Natural killer cell treated with Interleukin-12 subunit alpha and Interleukin-12 subunit beta and Interleukin-15 and Interleukin-18, amount 100 ng/mL, for 72 hours (primary cell): ENCODE results near the gene DNAH11. TPM values are rescaled to one million over a fixed set of nuclear protein-coding genes. Genes with fewer than 3 reads are reported as not detected.

Source experiments
- ATAC-seq, 2 donors: fragments of 150-1000 bp; cut with Tn5 transposase in 1 of 2; sonication (Bioruptor Pico), chemical (Tn5 transposase) in 1 of 2; 2 replicates each; pipeline ENCODE4 v1.10.0; 2021
- DNase-seq: peaks from one replicate; pipeline ENCODE4 v3.0.0; 2022; ENCODE audit warnings: low spot score
- H3K27ac Mint-ChIP-seq, 2 donors: 1 replicate in 1 of 2; 2 replicates in 1 of 2; pipeline ENCODE4 v1.8.0; 2022; ENCODE audit warnings: mixed read lengths in 2 of 2, mild to moderate bottlenecking in 1 of 2, moderate library complexity in 1 of 2
- H3K27me3 Mint-ChIP-seq, 2 donors: 1 replicate in 1 of 2; 2 replicates in 1 of 2; pipeline ENCODE4 v1.8.0; 2022; ENCODE audit warnings: mixed read lengths in 2 of 2
- H3K36me3 Mint-ChIP-seq: one replicate; pipeline ENCODE4 v1.8.0; 2022; ENCODE audit warnings: mixed read lengths
- H3K4me1 Mint-ChIP-seq, 2 donors: 1 replicate in 1 of 2; 2 replicates in 1 of 2; pipeline ENCODE4 v1.8.0; 2022; ENCODE audit warnings: low read depth in 2 of 2, mixed read lengths in 2 of 2, mild to moderate bottlenecking in 1 of 2
- H3K4me3 Mint-ChIP-seq: one replicate; pipeline ENCODE4 v1.8.0; 2022; ENCODE audit warnings: mixed read lengths
- H3K9me3 Mint-ChIP-seq: 2 replicates; pipeline ENCODE4 v1.8.0; 2022; ENCODE audit warnings: mixed read lengths
- total RNA-seq, 2 donors: library from RNA; stranded (reverse); gene quantifications; one replicate each; pipeline ENCODE4 v1.2.3, GENCODE V29; 2022

DNAH11 gene
- total RNA-seq, 2 donors from 2014 or later = 0.05 to 0.45 TPM

DNA sequence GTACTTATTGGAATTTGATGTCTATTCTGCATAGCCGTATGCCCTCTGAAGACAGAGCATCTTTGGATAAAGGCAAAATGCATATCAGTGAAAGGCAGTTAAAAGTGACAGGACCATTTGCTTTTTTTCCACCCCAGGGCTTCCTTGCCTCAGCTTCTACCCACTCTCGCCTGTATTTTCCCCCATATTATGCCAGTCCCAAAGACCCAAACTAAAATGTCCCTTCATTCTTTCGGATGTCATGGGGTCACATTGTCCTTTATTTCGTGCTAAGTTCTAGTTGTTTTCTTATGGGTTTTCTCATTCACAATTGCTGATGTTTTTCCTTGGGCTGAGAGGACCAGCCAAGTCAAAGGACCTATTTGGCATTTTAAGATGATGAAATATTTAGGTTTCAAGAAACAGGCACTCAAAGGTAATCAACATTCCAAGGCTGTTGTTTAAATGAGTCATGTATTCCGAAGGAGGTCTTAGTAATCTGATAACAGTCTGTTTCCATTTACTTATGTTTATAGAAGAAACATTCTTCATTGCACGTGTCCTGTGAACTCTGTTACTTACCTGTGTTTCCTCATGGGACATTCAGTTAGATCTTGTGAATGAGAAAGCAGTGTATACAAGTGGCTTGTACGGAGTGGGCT is 74.1 kb downstream of the DNAH11 start:
- Mint-ChIP-seq H3K36me3 (no peaks in the 10 kb centered on the region), H3K4me3 (no peak overlapping the region), H3K9me3 (no peaks in the 10 kb centered on the region), H3K27me3 (peaks cover 5 to 8% of the 10 kb centered on the region in 2 donors), H3K27ac (no peak overlapping the region), H3K4me1 (no peaks in the 10 kb centered on the region)
- ATAC-seq (no peak), DNase-seq (no peak)

DNA sequence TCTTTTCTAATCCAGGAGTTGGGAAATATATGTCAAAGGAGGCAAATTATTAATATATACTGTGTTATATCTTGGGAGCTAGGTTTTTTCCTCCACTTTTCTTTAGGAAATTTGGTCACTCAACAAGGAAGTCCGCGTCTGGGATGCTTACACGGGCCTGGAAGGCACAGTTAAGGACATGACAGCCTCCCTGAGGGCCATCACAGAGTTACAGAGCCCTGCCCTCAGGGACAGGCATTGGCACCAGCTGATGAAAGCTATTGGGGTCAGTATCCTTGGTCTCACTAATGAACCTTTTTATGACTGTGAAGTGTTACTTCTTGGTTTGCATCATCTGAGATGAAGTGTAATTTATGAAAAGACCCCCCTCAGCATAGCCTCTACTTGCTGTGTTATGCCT is 74.7 kb downstream of the DNAH11 start:
- no peak overlapping the region for H3K4me3 Mint-ChIP-seq
- peaks cover 5 to 8% of the 10 kb centered on the region in 2 donors for H3K27me3 Mint-ChIP-seq
- DNase-seq = no peak

DNA sequence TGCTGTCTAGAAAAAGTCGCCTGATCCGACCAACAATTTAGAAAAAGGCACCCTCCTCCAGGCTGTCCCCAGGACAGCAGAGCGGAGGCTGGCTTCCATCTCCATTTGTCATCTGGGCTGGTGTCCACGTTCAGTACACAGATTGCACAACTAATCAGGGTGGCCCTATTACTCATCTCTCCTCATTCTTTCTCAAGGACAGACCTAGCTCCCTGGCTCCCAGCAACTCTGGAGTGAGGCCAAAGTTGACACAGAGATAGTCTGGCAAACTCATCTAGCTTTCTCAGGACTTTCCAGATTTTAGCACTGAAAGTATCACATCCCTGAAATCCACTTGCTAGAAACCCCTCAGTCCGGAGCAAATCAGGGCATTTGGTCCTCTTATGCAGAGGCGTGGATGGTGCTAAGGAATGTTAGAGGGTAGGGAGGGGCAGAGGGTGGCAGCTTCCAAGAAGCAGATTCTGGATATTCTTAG is 75.1 kb downstream of the DNAH11 start:
- no peak overlapping the region for H3K4me3 Mint-ChIP-seq
- H3K36me3 Mint-ChIP-seq = no peaks in the 10 kb centered on the region
- H3K4me1 Mint-ChIP-seq = no peaks in the 10 kb centered on the region
- ATAC-seq = no peak
- H3K27ac Mint-ChIP-seq = no peak overlapping the region
- no peaks in the 10 kb centered on the region for H3K9me3 Mint-ChIP-seq
- H3K27me3 Mint-ChIP-seq = peaks cover 5 to 8% of the 10 kb centered on the region in 2 donors
- no peak for DNase-seq

More for the DNA sequence above, 74.7 kb downstream of the DNAH11 start:
- H3K9me3 Mint-ChIP-seq = no peaks in the 10 kb centered on the region
- H3K36me3 Mint-ChIP-seq = no peaks in the 10 kb centered on the region
- ATAC-seq = no peak
- H3K4me1 Mint-ChIP-seq = no peaks in the 10 kb centered on the region
- H3K27ac Mint-ChIP-seq = no peak overlapping the region

DNA sequence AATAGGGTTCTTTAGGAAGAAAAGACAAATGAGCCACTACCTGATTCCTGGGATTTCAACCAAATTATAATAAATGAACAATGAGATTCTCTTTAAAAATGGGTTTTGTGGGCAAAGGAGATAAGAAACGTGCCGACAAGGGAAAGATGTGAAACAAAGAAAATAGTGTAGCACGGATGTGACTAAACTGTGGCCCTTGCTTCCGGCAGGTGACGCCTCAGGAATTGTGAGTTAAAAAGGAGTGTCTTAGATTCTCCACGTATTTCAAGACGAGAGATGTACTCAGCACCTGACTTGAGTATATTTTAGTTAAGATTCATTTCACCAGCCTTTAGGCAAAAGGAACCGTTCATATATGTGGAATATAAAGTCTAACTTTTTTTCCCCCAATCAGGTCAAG is 75.9 kb downstream of the DNAH11 start:
- Mint-ChIP-seq H3K9me3 (no peaks in the 10 kb centered on the region), H3K27me3 (peaks cover 5 to 8% of the 10 kb centered on the region in 2 donors), H3K4me1 (no peaks in the 10 kb centered on the region), H3K36me3 (no peaks in the 10 kb centered on the region), H3K4me3 (no peak overlapping the region), H3K27ac (no peak overlapping the region)
- DNase-seq (no peak), ATAC-seq (no peak)

DNA sequence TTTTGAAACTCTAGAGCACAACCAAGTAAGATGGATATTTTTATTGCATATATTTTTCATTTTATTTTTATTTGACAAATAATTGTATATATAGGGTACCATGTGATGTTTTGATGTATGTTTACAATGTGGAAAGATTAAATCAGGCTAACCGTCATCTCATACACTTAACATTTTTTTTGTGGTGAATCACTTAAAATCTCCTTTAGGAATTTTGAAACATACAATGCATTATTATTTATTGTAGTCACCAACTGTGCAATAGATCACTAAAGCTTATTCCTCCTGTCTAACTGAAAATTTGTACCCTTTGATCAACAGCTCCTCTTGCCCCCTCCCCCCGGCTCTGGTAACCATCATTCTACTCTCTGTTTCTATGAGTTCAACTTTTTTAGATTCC is 77.2 kb downstream of the DNAH11 start:
- Mint-ChIP-seq H3K27ac (no peak overlapping the region), H3K27me3 (peaks cover 5 to 8% of the 10 kb centered on the region in 2 donors), H3K9me3 (no peaks in the 10 kb centered on the region), H3K36me3 (no peaks in the 10 kb centered on the region), H3K4me1 (no peaks in the 10 kb centered on the region), H3K4me3 (no peak overlapping the region)
- no peak for ATAC-seq
- DNase-seq = no peak

DNA sequence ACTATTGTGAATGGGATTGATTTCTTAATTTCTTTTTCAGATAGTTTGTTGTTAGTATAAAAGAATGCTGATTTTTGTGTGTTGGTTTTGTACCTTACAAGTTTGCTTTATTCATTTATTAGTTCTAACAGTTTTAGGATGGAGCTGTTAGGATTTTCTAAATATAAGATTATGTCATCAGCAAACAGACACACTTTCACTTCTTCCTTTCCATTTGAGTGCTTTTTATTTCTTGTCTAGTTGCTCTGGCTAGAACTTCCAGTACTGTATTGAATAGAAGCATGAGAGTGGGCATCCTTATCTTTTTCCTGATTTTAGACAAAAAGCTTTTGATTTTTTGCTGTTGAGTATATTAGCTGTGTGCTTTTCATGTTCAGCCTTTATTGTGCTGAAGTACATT is 81.5 kb downstream of the DNAH11 start:
- peaks cover 9 to 21% of the 10 kb centered on the region in 2 donors for H3K27me3 Mint-ChIP-seq

DNA sequence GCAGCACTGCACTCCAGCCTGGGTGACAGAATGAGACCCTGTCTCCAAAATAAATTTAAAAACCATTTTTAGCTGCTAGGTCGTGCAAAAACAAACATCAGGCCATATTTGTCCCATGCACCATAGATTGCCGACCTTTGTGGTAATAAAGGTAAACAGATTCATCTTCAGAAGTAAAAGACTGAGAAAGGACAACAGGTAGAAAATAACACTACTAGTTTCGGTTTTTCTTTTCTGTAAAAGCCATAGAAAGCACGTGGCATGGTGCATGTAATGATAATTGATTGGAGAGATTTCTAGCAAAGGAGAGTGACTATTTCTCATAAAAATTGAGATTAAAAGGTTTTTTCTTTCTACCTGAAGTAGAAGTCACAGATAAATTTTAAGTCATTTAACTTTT is 93.9 kb downstream of the DNAH11 start:
- Mint-ChIP-seq H3K27me3 (peaks cover 18 to 31% of the 10 kb centered on the region in 2 donors), H3K36me3 (no peaks in the 10 kb centered on the region), H3K4me3 (no peak overlapping the region), H3K4me1 (no peaks in the 10 kb centered on the region), H3K27ac (no peak overlapping the region), H3K9me3 (peaks cover 2% of the 10 kb centered on the region)
- DNase-seq (no peak), ATAC-seq (no peak)

More for the DNA sequence above, 81.5 kb downstream of the DNAH11 start:
- H3K9me3 Mint-ChIP-seq = no peaks in the 10 kb centered on the region
- ATAC-seq = no peak
- no peak for DNase-seq
- no peaks in the 10 kb centered on the region for H3K36me3 Mint-ChIP-seq
- H3K4me1 Mint-ChIP-seq = no peaks in the 10 kb centered on the region
- no peak overlapping the region for H3K4me3 Mint-ChIP-seq
- no peak overlapping the region for H3K27ac Mint-ChIP-seq

DNA sequence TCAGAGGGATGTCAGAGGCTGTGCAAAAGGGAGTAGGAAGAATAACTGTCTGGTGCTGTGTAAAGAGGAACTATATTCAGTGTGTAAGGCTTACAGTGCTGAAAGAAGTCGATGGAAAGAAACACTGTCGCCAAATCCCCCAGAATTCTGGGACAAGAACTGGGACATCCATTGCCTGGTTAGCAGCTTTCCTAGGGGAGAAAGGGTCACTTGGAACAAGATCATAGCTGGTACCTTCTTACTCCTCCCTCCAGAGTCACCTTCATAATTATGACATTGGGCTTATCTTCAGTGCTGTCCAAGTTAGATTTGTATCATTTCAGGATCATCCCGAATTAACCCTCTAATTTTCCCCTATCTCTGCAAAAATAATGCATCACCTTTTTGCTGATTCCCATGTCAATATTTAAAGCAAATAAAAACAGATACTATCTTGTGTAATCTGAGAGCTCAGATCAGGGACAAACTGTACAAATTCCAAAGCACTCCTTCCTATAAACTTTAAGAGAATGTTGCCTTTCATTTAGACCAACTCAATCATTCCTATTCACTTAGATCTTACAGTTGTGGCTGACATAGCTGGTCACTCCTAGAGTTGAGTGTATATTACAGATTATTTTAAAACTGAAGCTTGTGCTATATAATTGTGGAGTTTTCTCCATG is 96.5 kb downstream of the DNAH11 start:
- ATAC-seq (no peak), DNase-seq (no peak)
- peaks cover 22 to 41% of the 10 kb centered on the region in 2 donors for H3K27me3 Mint-ChIP-seq
- H3K9me3 Mint-ChIP-seq = no peaks in the 10 kb centered on the region
- no peak overlapping the region for H3K27ac Mint-ChIP-seq
- no peak overlapping the region for H3K4me3 Mint-ChIP-seq
- no peaks in the 10 kb centered on the region for H3K36me3 Mint-ChIP-seq
- no peaks in the 10 kb centered on the region for H3K4me1 Mint-ChIP-seq

DNA sequence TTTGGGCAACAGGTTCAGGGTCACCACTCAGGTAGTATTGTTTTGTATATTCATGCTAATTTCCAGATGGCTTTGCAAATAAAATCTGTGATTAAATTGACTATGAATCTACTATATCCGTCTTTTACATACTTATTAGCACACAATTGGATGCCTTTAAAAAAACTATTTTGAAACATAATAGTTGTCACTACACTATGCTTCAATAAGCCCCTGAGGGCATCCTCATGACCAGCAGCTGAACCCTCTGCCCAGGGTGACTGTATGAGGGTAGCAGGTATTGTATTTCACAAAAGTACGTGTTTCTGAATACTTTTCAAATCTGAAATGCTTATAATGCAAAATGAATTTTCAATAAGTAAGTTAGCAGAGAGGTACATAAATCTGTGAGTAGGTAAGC is 97.3 kb downstream of the DNAH11 start:
- Mint-ChIP-seq H3K27me3 (peaks cover 24 to 46% of the 10 kb centered on the region in 2 donors), H3K4me3 (no peak overlapping the region), H3K27ac (no peak overlapping the region), H3K9me3 (no peaks in the 10 kb centered on the region), H3K4me1 (no peaks in the 10 kb centered on the region), H3K36me3 (no peaks in the 10 kb centered on the region)
- ATAC-seq = no peak
- no peak for DNase-seq

DNA sequence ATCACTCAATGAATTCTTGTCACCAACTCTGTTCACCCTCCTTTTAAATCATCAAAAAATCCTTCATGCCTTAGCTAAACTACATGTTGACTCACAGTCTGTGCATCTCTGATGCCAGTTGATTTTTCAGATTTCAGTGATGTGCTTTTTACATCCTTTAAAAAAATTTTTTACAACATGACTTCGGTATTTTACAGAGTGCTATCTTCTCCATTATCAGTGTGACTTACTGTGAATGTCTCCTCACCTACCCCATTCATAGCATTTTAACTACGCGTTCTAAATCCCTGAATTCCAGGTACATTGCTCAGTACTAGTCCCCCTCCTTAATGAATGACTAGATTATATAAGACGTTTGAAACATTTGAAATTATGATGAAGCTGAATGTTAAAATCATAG is 98.7 kb downstream of the DNAH11 start:
- Mint-ChIP-seq H3K27me3 (peaks cover 31 to 54% of the 10 kb centered on the region in 2 donors), H3K4me3 (no peak overlapping the region), H3K4me1 (no peaks in the 10 kb centered on the region), H3K27ac (no peak overlapping the region), H3K9me3 (no peaks in the 10 kb centered on the region), H3K36me3 (no peaks in the 10 kb centered on the region)
- no peak for DNase-seq
- ATAC-seq = no peak

DNA sequence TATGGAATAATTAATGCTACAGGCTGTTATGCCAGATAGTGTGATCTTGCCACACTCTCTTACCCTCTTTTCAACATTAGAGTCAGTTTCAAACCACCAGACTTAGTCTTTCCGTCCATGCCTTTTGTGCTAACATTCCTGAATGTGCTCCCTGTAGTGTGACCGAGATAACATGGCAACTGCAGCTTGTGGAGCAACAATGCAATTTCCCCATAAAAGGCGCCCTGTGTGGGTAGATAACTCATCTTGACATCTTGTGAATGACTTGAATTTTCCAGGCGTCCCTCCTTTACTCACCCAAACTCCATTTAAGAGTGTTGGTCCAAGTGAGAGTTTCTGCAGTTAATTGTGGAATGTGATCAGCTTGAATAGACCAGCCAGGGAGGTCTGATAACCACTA is 99.6 kb downstream of the DNAH11 start:
- ATAC-seq (no peak), DNase-seq (no peak)
- no peaks in the 10 kb centered on the region for H3K4me1 Mint-ChIP-seq
- no peaks in the 10 kb centered on the region for H3K9me3 Mint-ChIP-seq
- H3K36me3 Mint-ChIP-seq = no peaks in the 10 kb centered on the region
- H3K27me3 Mint-ChIP-seq = peaks cover 31 to 54% of the 10 kb centered on the region in 2 donors
- H3K27ac Mint-ChIP-seq = no peak overlapping the region
- H3K4me3 Mint-ChIP-seq = no peak overlapping the region

DNA sequence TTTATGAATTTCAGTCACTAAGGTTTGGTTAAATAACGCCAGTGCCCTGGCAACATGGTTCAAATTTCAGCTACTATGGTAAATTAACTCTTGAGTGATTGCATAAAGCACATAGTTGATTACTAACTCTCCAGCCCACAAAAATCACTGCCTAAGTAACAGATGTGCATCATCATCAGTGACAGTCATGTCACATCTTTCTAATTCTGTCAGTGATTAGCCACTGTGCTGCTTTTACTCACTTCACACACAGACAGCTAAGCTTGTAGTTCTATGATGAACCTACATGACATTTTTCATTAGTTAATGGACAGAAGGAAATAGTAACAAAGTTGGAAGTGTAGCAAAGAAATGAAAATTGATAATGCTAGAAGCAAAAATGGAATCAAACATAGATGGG is 108.9 kb downstream of the DNAH11 start:
- no peaks in the 10 kb centered on the region for H3K4me1 Mint-ChIP-seq
- DNase-seq (no peak), ATAC-seq (no peak)
- H3K27ac Mint-ChIP-seq = no peak overlapping the region
- no peaks in the 10 kb centered on the region for H3K9me3 Mint-ChIP-seq
- peaks cover 0 to 2% of the 10 kb centered on the region in 2 donors for H3K27me3 Mint-ChIP-seq
- H3K4me3 Mint-ChIP-seq = no peak overlapping the region
- H3K36me3 Mint-ChIP-seq = no peaks in the 10 kb centered on the region

DNA sequence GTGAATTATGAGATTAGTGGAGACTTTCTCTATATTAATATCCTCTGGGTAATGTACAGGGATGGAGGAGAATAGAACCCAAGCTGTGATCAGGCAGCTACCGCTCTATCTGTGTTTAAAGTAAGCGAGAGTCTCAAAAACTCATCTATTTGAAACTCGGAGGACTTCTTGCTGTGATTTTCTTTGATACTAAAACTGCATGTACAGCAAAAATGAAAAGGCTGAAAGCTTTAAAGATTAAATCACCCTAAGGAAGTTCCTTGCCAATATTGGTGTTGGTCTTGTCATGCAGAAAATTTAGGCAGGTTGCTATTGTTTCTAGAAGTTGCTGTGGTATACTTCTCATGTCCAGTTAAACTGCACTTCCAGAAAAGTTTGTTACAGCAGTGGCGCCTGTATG is 110.8 kb downstream of the DNAH11 start:
- no peak overlapping the region for H3K4me3 Mint-ChIP-seq
- DNase-seq (no peak), ATAC-seq (no peak)
- no peaks in the 10 kb centered on the region for H3K36me3 Mint-ChIP-seq
- H3K9me3 Mint-ChIP-seq = no peaks in the 10 kb centered on the region
- H3K4me1 Mint-ChIP-seq = no peaks in the 10 kb centered on the region
- no peak overlapping the region for H3K27ac Mint-ChIP-seq
- H3K27me3 Mint-ChIP-seq = peaks cover 4 to 7% of the 10 kb centered on the region in 2 donors

DNA sequence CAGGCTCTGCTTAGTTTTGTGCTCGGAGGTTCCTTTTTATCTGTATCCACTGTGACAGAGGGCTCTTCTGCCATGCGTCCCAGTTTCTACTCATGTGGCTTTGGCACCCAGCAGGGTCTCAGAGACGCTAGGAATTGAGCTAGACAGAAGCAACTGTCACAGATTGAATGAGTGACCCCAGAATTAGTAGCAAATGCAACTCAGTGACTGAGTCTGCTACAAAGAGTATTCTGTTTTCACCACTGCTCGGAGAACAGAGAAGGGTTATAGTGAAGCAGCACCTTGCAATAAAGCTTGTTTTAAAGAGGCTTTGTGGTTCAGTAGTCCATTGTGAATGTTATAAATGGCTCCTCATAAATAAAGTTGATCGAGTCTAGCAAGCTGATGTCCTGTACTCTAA is 113.2 kb downstream of the DNAH11 start:
- no peak for ATAC-seq
- Mint-ChIP-seq H3K9me3 (no peaks in the 10 kb centered on the region), H3K36me3 (no peaks in the 10 kb centered on the region), H3K27me3 (peaks cover 10 to 19% of the 10 kb centered on the region in 2 donors), H3K4me1 (no peaks in the 10 kb centered on the region), H3K27ac (no peak overlapping the region), H3K4me3 (no peak overlapping the region)
- DNase-seq = no peak
